ENCODE measurements around the gene UBB.
A peak's percentile ranks its signal among the peaks of the same experiment; 100 is the strongest.

UBB gene

DNA sequence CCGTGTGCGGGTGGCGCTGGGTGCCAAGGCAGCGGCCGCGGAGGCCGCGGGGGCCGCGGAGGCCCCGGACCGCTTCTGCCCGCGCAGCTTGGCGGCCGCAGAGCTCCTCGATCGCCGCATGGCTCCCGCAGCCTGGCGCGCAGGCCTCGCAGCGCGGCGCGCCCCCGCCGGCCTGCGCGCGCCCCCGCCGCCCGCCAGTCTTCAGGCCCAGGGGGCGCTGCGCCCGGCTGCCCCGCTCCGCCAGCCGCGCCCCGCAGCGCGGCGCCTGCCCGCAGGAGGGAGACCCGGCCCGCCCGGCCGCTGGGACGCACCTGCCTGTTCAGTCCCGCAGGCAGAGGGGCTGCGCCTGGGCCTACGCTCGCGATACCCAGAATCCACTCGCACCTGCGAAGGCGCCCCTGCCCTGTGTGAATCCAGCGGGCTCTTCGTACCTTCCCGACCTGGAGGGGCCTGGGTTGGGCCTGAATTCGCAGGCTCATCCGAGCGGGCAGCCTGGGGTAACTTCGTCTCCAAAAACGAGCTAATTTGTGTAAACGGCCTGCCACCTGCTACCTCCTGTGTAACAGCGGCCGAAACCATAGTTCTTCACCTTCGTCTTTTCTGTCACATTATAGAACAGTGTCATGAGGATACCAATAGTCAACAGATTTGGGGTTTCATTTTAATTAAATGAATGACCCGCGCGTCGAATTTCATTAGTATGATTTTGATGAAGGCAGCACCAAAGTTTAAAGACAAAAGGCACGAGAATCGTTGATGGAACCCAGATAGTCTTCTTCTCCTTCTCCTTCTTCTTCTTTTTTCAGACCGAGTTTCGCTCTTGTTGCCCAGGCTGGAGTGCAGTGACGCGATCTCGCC is 27.3 kb upstream of the UBB start, which contains the start of gene CENPV:
TSS of gene CENPV (minus strand) at position 153 of the 858 bp plus-strand sequence. CDS start at position 120, 33 bp downstream.
- intact Hi-C loops (cut with micrococcal nuclease): no loop called here
- peaks cover 64% of the 10 kb centered on the region for H3K27me3 Mint-ChIP-seq
- no peaks in the 10 kb centered on the region for H3K9me3 Mint-ChIP-seq
- no peaks in the 10 kb centered on the region for H3K36me3 Mint-ChIP-seq (ENCODE audit: low read depth)
- no peak within 1 kb of the TSS for H3K27ac Mint-ChIP-seq
- peak within 1 kb of the TSS; percentile 71 for H3K4me3 Mint-ChIP-seq
- peaks cover 20% of the 10 kb centered on the region for H3K4me1 Mint-ChIP-seq (ENCODE audit: low read depth)

DNA sequence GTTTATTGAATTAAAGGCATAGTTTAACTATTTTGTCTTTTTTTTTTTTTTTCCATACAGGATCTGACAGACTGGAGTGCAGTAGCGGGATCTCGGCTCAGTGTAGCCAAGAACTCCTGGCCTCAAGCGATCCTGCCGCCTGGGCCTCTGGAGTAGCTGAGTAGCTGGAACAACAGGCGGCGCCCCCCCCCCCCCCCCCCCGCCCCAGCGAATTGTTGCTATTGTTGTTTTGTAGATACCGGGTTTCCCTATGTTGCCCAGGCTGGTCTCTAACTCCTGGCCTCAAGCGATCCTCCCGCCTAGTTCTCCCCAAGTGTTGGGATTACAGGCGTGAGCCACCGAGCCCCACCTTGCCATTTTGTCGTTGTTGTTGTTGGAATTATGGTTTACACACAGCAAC is 26.3 kb upstream of the UBB start:
- intact Hi-C loops (cut with micrococcal nuclease): no loop called here
- no peak overlapping the region for H3K4me3 Mint-ChIP-seq
- H3K27ac Mint-ChIP-seq: no peak overlapping the region
- no peaks in the 10 kb centered on the region for H3K9me3 Mint-ChIP-seq
- no peaks in the 10 kb centered on the region for H3K36me3 Mint-ChIP-seq (ENCODE audit: low read depth)
- H3K27me3 Mint-ChIP-seq: peaks cover 64% of the 10 kb centered on the region
- H3K4me1 Mint-ChIP-seq (ENCODE audit: low read depth): peaks cover 20% of the 10 kb centered on the region

GRCh38 chr17:16358394-16358793 is 22.5 kb upstream of the UBB start:
- intact Hi-C loops (cut with micrococcal nuclease): no loop called here
- peaks cover 45% of the 10 kb centered on the region for H3K27me3 Mint-ChIP-seq
- no peak overlapping the region for H3K27ac Mint-ChIP-seq
- H3K9me3 Mint-ChIP-seq: no peaks in the 10 kb centered on the region
- peaks cover 9% of the 10 kb centered on the region for H3K4me1 Mint-ChIP-seq (ENCODE audit: low read depth)
- H3K36me3 Mint-ChIP-seq (ENCODE audit: low read depth): no peaks in the 10 kb centered on the region
- no peak overlapping the region for H3K4me3 Mint-ChIP-seq

DNA sequence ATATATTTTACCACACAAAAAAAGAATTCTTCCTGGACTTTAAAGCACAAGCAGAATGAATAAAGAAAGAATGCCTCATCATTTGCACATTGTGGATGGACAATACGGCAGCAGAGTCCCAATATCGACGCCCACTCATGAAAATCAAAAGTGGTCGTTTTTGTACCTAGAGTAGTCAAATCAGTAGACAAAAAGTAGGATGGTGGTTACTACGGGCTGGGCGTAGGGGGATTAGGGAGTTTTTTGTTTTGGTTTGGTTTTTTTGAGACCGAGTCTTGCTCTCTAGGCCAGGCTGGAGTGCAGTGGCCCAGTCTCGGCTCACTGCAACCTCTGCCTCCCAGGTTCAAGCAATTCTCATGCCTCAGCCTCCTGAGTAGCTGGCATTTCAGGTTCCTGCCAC is 19.0 kb upstream of the UBB start:
- no peak overlapping the region for H3K27ac Mint-ChIP-seq
- H3K27me3 Mint-ChIP-seq: peaks cover 14% of the 10 kb centered on the region
- peaks cover 4% of the 10 kb centered on the region for H3K4me1 Mint-ChIP-seq (ENCODE audit: low read depth)
- H3K36me3 Mint-ChIP-seq (ENCODE audit: low read depth): no peaks in the 10 kb centered on the region
- H3K9me3 Mint-ChIP-seq: no peaks in the 10 kb centered on the region
- intact Hi-C loops (cut with micrococcal nuclease): loop anchor here (10.0 kb wide), 1 partner anchor 53 kb away; the partner anchor contains the start of gene TRPV2
- H3K4me3 Mint-ChIP-seq: no peak overlapping the region

- no peak overlapping the region for H3K4me3 Mint-ChIP-seq
- no peaks in the 10 kb centered on the region for H3K36me3 Mint-ChIP-seq (ENCODE audit: low read depth)
- H3K4me1 Mint-ChIP-seq (ENCODE audit: low read depth): no peaks in the 10 kb centered on the region
- no peaks in the 10 kb centered on the region for H3K9me3 Mint-ChIP-seq
- intact Hi-C loops (cut with micrococcal nuclease): loop anchor here (1.0 to 10.0 kb wide), 2 partner anchors 51 to 157 kb away; partner anchors contain the start of gene TRPV2
- no peak overlapping the region for H3K27ac Mint-ChIP-seq
- H3K27me3 Mint-ChIP-seq: peaks cover 3% of the 10 kb centered on the region
Measured at GRCh38 chr17:16363749-16364536, 16.9 kb upstream of the UBB start.

- intact Hi-C loops (cut with micrococcal nuclease): loop anchor here (1.0 to 10.0 kb wide), 2 partner anchors 50 to 157 kb away; partner anchors contain the start of gene TRPV2
- H3K4me1 Mint-ChIP-seq (ENCODE audit: low read depth): no peaks in the 10 kb centered on the region
- H3K9me3 Mint-ChIP-seq: no peaks in the 10 kb centered on the region
- no peaks in the 10 kb centered on the region for H3K36me3 Mint-ChIP-seq (ENCODE audit: low read depth)
- no peak overlapping the region for H3K4me3 Mint-ChIP-seq
- no peak overlapping the region for H3K27ac Mint-ChIP-seq
- peaks cover 3% of the 10 kb centered on the region for H3K27me3 Mint-ChIP-seq
Measured at GRCh38 chr17:16364625-16365024, 16.3 kb upstream of the UBB start.

DNA sequence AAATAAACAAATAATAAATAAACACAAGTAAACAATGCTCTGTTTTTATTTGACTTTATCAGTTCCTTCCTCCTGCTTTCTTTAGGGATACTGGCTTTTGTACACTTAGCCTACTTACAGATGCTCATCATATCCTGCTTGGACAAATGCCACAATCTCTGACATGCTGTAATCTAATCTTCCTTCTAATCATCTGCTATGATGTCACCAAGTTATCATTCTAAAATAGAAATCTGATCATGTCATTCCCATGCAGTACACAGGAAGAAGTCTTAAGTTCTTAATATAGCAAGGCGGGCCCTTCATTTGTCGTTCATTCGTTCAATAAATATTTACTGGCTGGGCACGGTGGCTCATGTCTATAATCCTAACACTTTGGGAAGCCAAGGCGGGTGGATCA is 9.1 kb upstream of the UBB start:
- intact Hi-C loops (cut with micrococcal nuclease): no loop called here
- no peaks in the 10 kb centered on the region for H3K27me3 Mint-ChIP-seq
- no peaks in the 10 kb centered on the region for H3K9me3 Mint-ChIP-seq
- no peak overlapping the region for H3K27ac Mint-ChIP-seq
- no peaks in the 10 kb centered on the region for H3K36me3 Mint-ChIP-seq (ENCODE audit: low read depth)
- H3K4me3 Mint-ChIP-seq: no peak overlapping the region
- H3K4me1 Mint-ChIP-seq (ENCODE audit: low read depth): peaks cover 12% of the 10 kb centered on the region

GRCh38 chr17:16374146-16374938 is 6.5 kb upstream of the UBB start:
- H3K27me3 Mint-ChIP-seq: no peaks in the 10 kb centered on the region
- H3K27ac Mint-ChIP-seq: no peak overlapping the region
- peaks cover 12% of the 10 kb centered on the region for H3K4me1 Mint-ChIP-seq (ENCODE audit: low read depth)
- H3K4me3 Mint-ChIP-seq: no peak overlapping the region
- intact Hi-C loops (cut with micrococcal nuclease): no loop called here
- H3K36me3 Mint-ChIP-seq (ENCODE audit: low read depth): no peaks in the 10 kb centered on the region
- no peaks in the 10 kb centered on the region for H3K9me3 Mint-ChIP-seq

DNA sequence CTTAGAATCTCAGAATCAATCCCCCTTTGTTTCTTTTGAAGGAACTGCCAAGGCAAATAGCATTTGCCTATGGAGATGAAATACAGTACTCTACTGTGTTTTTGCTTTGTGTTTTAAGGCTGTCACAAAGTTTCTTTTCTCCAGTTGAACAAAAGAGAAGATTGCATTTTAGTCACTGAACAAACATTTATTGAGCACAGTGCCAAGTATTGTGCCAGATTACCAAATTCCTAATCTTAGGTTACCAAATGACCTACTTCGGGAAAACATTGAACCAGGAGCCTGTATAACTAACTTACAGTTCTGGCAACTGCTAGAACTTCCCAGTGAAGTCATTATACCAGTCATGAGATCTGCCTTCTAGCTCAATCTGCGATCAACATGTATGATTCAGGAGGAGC is 3.0 kb upstream of the UBB start:
- Mint-ChIP-seq H3K36me3 (ENCODE audit: low read depth) (peaks cover 25% of the 10 kb centered on the region), H3K4me1 (ENCODE audit: low read depth) (peaks cover 24% of the 10 kb centered on the region), H3K27me3 (no peaks in the 10 kb centered on the region), H3K9me3 (no peaks in the 10 kb centered on the region), H3K27ac (no peak overlapping the region), H3K4me3 (no peak overlapping the region)
- intact Hi-C loops (cut with micrococcal nuclease): no loop called here

DNA sequence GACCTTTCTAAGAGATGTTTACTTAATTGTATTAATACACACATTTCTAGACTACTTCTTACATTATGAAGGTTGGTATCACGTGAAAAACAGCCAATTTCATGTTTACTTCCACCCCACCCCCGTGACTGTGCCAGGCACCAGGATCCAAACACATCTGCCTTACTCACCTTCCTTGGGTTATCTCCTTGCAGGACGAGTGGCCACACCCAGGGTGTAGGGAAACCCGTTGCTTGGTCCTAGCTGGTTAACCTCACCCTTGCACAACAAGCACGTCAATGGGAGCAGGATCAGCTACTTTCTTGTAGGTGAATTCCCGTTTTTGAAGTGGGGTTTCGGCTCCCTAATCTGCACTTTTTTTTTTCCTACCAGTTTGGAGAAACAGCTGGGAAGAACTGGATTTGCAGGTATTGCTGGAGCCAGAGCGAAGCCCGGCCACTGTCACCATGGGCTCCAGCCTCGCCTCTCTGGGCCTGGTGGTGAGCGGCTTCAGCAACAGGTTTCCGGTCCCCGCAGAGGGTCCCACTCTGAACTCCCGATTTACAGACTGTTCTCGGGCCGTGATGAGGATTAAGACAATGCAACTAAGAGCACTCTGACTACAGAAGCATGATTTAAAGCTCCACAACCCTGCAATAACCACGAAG is 2.1 kb upstream of the UBB start:
- Mint-ChIP-seq H3K9me3 (no peaks in the 10 kb centered on the region), H3K36me3 (ENCODE audit: low read depth) (peaks cover 33% of the 10 kb centered on the region), H3K27ac (no peak overlapping the region), H3K4me1 (ENCODE audit: low read depth) (peaks cover 26% of the 10 kb centered on the region), H3K27me3 (no peaks in the 10 kb centered on the region), H3K4me3 (no peak overlapping the region)
- intact Hi-C loops (cut with micrococcal nuclease): no loop called here

- no peaks in the 10 kb centered on the region for H3K9me3 Mint-ChIP-seq
- no peak overlapping the region for H3K27ac Mint-ChIP-seq
- no peak overlapping the region for H3K4me3 Mint-ChIP-seq
- intact Hi-C loops (cut with micrococcal nuclease): loop anchor here (2.0 to 5.0 kb wide), 2 partner anchors 37 to 58 kb away; no protein-coding TSS in a partner anchor
- peaks cover 24% of the 10 kb centered on the region for H3K4me1 Mint-ChIP-seq (ENCODE audit: low read depth)
- H3K36me3 Mint-ChIP-seq (ENCODE audit: low read depth): peaks cover 36% of the 10 kb centered on the region
- no peaks in the 10 kb centered on the region for H3K27me3 Mint-ChIP-seq
Measured at GRCh38 chr17:16379654-16380053, 1.2 kb upstream of the UBB start.

DNA sequence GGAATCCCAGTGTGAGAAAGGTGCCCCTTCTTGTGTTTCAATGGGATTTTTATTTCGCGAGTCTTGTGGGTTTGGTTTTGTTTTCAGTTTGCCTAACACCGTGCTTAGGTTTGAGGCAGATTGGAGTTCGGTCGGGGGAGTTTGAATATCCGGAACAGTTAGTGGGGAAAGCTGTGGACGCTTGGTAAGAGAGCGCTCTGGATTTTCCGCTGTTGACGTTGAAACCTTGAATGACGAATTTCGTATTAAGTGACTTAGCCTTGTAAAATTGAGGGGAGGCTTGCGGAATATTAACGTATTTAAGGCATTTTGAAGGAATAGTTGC is 567 bp downstream of the UBB start:
- H3K9me3 Mint-ChIP-seq: no peaks in the 10 kb centered on the region
- H3K4me1 Mint-ChIP-seq (ENCODE audit: low read depth): peaks cover 26% of the 10 kb centered on the region
- peak overlapping the region; percentile 89 for H3K4me3 Mint-ChIP-seq
- H3K27ac Mint-ChIP-seq: peak overlapping the region; percentile 100
- intact Hi-C loops (cut with micrococcal nuclease): loop anchor here (2.0 to 5.0 kb wide), 2 partner anchors 35 to 56 kb away; no protein-coding TSS in a partner anchor
- H3K27me3 Mint-ChIP-seq: peaks cover 2% of the 10 kb centered on the region
- H3K36me3 Mint-ChIP-seq (ENCODE audit: low read depth): peaks cover 36% of the 10 kb centered on the region

DNA sequence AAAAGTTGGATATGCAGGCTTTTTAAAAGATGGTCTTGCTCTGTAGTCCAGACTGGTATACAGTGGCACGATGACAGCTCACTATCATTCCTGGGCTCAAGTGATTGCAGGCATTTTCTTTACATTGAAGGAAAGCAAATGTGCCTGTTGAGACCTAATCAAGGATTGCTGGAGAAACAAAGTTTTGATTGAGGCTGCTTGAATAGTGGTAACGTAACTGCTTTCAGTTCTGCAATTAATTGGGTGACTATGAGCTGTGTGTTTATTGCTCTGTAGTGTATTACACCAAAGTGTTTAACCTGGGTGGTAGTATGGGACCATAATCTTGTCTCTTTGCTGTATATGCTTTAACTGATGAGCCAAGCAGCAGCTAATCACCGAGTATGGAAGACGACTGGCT is 2.3 kb downstream of the UBB start:
- H3K4me3 Mint-ChIP-seq: peak overlapping the region; percentile 89
- H3K36me3 Mint-ChIP-seq (ENCODE audit: low read depth): peaks cover 36% of the 10 kb centered on the region
- peaks cover 15% of the 10 kb centered on the region for H3K27me3 Mint-ChIP-seq
- intact Hi-C loops (cut with micrococcal nuclease): loop anchor here (5.0 kb wide), 1 partner anchor 54 kb away; no protein-coding TSS in a partner anchor
- H3K4me1 Mint-ChIP-seq (ENCODE audit: low read depth): peaks cover 41% of the 10 kb centered on the region
- peak overlapping the region; percentile 52 for H3K27ac Mint-ChIP-seq
- no peaks in the 10 kb centered on the region for H3K9me3 Mint-ChIP-seq
